ENCODE data around the gene POU1F1. TPM values are rescaled to one million over a fixed set of nuclear protein-coding genes. Genes with fewer than 3 reads are reported as not detected.
A peak's percentile ranks its signal among the peaks of the same experiment; 100 is the strongest.
"Not testable (repeated sequence)": the region's sequence is repeated elsewhere in the genome, so short reads cannot be mapped to it uniquely, and the experiment has no call there.

The POU1F1 gene, protein sequence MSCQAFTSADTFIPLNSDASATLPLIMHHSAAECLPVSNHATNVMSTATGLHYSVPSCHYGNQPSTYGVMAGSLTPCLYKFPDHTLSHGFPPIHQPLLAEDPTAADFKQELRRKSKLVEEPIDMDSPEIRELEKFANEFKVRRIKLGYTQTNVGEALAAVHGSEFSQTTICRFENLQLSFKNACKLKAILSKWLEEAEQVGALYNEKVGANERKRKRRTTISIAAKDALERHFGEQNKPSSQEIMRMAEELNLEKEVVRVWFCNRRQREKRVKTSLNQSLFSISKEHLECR
- polyA plus RNA-seq (ENCODE audit: low read depth in 6 of 6) = not detected

DNA sequence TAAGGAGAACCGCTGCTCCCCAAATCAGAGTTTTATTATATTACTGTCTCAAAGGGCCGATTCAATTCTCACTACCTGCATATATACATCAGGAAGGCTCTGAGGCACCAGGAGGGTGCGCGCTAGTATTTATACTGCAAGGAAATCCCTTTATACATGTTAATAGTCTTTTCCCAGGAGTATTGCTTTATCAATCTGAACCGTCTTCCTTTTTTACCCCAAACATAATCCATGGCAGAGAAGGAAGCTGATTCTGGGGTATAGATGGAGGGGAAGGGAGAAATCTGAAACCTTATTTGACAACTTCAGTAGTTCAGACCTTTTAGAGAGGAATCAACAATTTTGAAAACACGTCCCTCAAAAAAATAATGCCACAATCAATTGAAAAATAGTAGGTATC is at the start of gene POU1F1:
POU1F1 (minus strand) TSS at position 101 of the 400 bp plus-strand sequence. CDS start 122 bp downstream, outside the sequence.
- Mint-ChIP-seq H3K27ac (no peak within 1 kb of the TSS), H3K4me3 (no peak within 1 kb of the TSS), H3K27me3 (no peaks in the 10 kb centered on the region), H3K36me3 (no peaks in the 10 kb centered on the region), H3K9me3 (no peaks in the 10 kb centered on the region), H3K4me1 (peaks cover 9 to 14% (median 12%) of the 10 kb centered on the region in 3 donors)
- no peak for ATAC-seq (ENCODE audit: low read depth in 2 of 2)
- no peak for DNase-seq

DNA sequence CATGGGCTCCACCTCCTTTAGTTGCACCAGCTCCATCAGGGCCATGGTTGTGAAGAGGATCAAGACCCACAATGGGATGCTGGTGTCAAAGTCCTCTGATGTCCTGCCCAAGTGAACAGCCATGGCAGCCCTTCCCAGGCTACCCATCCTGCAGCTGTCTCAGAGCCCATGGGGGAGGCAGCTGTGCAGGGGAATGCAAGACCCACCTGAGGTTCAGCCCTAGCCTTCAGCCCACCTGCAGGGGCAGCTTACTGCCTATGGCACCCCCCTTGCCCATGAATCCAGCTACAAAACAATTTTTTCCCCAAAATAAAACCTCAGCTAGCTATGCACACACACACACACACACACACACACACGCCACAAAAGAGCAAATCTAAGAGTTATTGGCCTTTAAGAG is 48.2 kb upstream of the POU1F1 start:
- no peaks in the 10 kb centered on the region for H3K9me3 Mint-ChIP-seq
- ATAC-seq (ENCODE audit: low read depth in 2 of 2) (no peak), DNase-seq (no peak)
- H3K36me3 Mint-ChIP-seq = no peaks in the 10 kb centered on the region
- H3K4me1 Mint-ChIP-seq = no peaks in the 10 kb centered on the region
- peaks cover 13 to 40% (median 34%) of the 10 kb centered on the region in 3 donors for H3K27me3 Mint-ChIP-seq
- H3K4me3 Mint-ChIP-seq = no peak overlapping the region
- no peak overlapping the region for H3K27ac Mint-ChIP-seq

DNA sequence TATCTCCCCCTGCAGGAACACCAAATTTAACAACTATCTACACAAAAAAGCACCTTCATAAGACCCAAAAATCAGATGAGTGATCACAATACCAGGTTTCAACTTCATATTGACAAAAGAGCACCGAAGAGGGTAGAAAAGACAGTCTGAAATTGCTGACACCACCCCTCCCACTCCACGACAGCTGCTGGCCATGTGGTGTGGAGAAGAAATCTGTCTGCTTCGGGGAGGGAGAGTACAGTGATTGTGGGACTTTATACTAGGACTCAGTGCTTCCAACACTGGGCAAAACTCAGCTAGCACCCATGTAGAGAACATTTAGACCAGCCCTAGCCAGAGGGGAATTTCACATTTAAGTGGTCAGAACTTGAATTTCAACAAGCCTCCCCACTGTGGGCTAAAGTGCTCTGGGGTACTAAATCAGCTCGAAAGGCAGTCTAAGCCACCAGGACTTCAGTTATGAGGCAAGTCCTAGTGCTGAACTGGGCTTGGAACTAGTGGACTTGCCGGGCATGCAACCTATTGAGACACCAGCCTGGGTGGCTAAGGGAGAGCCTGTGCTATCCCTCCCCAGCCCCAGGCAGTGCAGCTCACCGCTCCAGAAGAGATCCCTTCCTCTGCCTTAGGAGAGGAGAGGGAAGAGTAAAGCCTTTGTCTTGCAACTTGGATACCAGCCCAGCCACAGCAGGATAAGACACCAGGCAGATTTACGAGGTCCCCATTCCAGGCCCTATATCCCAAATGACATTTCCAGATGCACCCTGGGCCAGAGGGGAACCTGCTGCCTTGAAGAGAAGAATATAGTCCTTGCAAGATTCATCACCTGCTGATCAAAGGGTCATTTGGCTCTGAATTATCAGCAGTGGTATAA is 44.6 kb upstream of the POU1F1 start:
- H3K36me3 Mint-ChIP-seq = no peaks in the 10 kb centered on the region

DNA sequence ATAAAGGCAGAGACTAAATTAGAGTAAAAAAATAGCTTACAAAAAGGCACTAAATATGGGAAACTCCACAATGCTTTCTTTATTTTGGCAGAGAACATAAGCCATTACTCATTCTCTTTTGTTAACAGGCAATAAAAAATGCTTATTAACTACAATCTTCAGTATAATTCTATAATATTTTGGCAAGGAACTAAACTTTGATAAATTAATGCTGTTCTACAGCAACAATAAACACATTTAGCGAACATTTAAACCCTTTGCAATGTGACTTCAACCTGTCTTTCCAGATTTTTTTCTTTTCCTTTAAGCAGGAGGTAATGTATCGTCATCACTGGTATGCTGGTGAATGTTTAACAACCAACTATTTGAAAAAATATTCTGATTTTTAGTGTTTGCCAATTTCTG is 42.2 kb upstream of the POU1F1 start:
- ATAC-seq (ENCODE audit: low read depth in 2 of 2) (no peak), DNase-seq (no peak)
- H3K36me3 Mint-ChIP-seq = no peaks in the 10 kb centered on the region
- H3K27me3 Mint-ChIP-seq = peaks cover 20 to 29% (median 25%) of the 10 kb centered on the region in 3 donors
- no peaks in the 10 kb centered on the region for H3K4me1 Mint-ChIP-seq
- H3K9me3 Mint-ChIP-seq = no peaks in the 10 kb centered on the region
- H3K27ac Mint-ChIP-seq = no peak overlapping the region
- no peak overlapping the region for H3K4me3 Mint-ChIP-seq

More for the DNA sequence above, 44.6 kb upstream of the POU1F1 start:
- H3K27ac Mint-ChIP-seq = no peak overlapping the region
- ATAC-seq (ENCODE audit: low read depth in 2 of 2) = no peak
- no peak overlapping the region for H3K4me3 Mint-ChIP-seq
- no peaks in the 10 kb centered on the region for H3K4me1 Mint-ChIP-seq
- no peak for DNase-seq
- H3K9me3 Mint-ChIP-seq = no peaks in the 10 kb centered on the region
- peaks cover 20 to 40% (median 37%) of the 10 kb centered on the region in 3 donors for H3K27me3 Mint-ChIP-seq

DNA sequence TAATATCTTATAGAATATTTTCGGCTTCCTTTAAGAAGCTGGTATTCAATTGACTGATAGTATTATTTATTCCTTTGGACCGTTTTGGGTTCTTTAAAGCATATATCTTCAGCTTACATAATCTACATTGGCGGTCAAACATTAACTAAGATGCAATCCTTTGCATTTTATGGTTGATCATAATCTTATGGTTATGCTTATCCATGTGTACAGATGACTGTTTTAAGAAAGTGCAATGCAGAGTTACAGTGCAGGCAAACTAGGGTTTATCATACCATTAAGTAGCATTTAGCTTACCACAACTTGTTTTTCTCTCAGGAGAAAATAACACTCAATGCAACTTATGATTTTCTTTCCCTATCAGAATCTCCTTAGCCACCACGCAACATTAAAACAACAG is 41.4 kb upstream of the POU1F1 start:
- no peak overlapping the region for H3K4me3 Mint-ChIP-seq
- no peaks in the 10 kb centered on the region for H3K9me3 Mint-ChIP-seq
- H3K4me1 Mint-ChIP-seq = no peaks in the 10 kb centered on the region
- H3K27ac Mint-ChIP-seq = no peak overlapping the region
- no peak for DNase-seq
- no peak for ATAC-seq (ENCODE audit: low read depth in 2 of 2)
- no peaks in the 10 kb centered on the region for H3K36me3 Mint-ChIP-seq
- peaks cover 20 to 21% (median 21%) of the 10 kb centered on the region in 3 donors for H3K27me3 Mint-ChIP-seq

DNA sequence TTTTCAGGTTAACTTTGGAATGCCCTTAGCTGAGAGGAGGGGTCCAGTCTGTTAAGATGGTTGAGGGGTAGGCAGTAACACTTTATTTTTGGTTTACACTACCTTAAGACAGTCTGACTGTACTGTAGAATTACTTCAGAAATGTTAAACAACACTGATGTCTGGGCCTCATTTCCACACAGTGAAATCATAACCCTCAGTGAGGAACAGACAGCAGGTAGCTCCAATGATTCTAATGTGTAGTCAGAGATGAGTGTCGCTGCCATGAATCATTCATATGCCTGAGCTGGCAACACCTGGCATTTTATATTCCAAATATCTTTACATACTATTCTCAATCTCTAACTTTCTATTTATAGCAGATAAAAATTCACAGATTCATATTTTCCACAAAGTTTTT is 37.3 kb upstream of the POU1F1 start:
- Mint-ChIP-seq H3K9me3 (no peaks in the 10 kb centered on the region), H3K36me3 (no peaks in the 10 kb centered on the region), H3K4me3 (no peak overlapping the region), H3K4me1 (no peaks in the 10 kb centered on the region), H3K27ac (no peak overlapping the region), H3K27me3 (peaks cover 0 to 4% (median 0%) of the 10 kb centered on the region in 3 donors)
- ATAC-seq (ENCODE audit: low read depth in 2 of 2) = no peak
- DNase-seq = no peak

DNA sequence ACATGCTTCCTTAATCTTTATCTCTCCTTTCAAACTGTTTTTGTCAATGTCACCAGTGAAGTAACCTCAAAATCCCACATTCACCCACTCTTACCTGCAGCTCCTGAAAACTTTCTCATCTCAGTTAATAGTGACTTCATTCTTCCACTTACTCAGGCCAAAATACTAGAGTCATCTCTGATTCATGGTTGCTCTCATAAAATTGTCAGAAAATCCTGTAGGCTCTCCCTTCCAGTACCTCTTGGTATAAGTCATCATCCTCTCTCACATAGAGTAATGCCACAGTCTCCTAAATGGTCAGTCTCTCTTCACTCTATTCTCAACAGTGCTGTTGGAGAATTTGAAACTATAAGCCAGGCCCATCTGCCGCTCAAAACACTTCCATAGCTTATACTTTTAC is 34.9 kb upstream of the POU1F1 start:
- H3K9me3 Mint-ChIP-seq = no peaks in the 10 kb centered on the region
- ATAC-seq (ENCODE audit: low read depth in 2 of 2) (no peak), DNase-seq (no peak)
- H3K4me1 Mint-ChIP-seq = no peaks in the 10 kb centered on the region
- H3K27me3 Mint-ChIP-seq = peaks cover 0 to 4% (median 0%) of the 10 kb centered on the region in 3 donors
- peak overlapping the region in 1 of 6 donors; percentile 11 for H3K27ac Mint-ChIP-seq
- H3K4me3 Mint-ChIP-seq = no peak overlapping the region
- H3K36me3 Mint-ChIP-seq = no peaks in the 10 kb centered on the region

DNA sequence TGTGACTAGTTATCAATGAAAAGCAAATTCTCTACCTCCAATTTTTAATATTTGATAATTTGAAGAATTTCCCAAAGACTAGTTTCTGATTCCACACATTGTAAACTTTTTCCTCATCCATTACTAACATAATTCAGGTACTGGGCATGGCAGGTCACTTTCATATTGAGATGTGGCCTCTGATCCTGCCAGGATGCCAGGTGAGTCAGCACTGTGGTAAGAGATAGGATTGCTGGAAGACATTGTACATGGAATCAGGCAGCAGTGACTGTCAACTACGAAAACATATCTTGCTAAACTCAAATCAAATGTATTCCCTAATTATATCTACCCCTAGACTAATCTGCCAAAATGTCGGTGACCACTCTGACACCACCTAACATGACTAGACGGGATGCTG is 33.2 kb upstream of the POU1F1 start:
- Mint-ChIP-seq H3K4me3 (no peak overlapping the region), H3K36me3 (no peaks in the 10 kb centered on the region), H3K4me1 (no peaks in the 10 kb centered on the region), H3K9me3 (no peaks in the 10 kb centered on the region), H3K27ac (no peak overlapping the region), H3K27me3 (peaks cover 0 to 5% (median 4%) of the 10 kb centered on the region in 3 donors)
- DNase-seq (no peak), ATAC-seq (ENCODE audit: low read depth in 2 of 2) (no peak)

DNA sequence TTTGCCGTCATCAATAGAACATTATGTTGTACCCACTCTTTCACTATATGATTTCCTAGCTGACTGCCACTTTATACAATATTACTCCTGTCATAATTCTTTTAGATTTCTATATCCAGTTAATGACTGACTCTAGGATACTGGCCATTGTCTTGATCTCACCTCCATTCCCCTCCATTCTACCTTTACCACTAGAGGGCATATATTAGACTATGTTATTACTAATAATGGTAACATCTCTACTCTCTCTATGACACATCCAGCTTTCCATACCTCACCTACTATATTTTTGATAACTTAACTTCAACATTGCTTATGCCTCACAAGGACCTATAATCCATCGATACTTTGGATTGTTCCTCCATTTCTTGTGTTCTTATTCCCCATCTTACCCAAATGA is 31.4 kb upstream of the POU1F1 start:
- H3K4me3 Mint-ChIP-seq = no peak overlapping the region
- no peak overlapping the region for H3K27ac Mint-ChIP-seq
- no peaks in the 10 kb centered on the region for H3K36me3 Mint-ChIP-seq
- peaks cover 0 to 5% (median 4%) of the 10 kb centered on the region in 3 donors for H3K27me3 Mint-ChIP-seq
- H3K4me1 Mint-ChIP-seq = no peaks in the 10 kb centered on the region
- H3K9me3 Mint-ChIP-seq = no peaks in the 10 kb centered on the region
- ATAC-seq (ENCODE audit: low read depth in 2 of 2) = no peak
- no peak for DNase-seq

DNA sequence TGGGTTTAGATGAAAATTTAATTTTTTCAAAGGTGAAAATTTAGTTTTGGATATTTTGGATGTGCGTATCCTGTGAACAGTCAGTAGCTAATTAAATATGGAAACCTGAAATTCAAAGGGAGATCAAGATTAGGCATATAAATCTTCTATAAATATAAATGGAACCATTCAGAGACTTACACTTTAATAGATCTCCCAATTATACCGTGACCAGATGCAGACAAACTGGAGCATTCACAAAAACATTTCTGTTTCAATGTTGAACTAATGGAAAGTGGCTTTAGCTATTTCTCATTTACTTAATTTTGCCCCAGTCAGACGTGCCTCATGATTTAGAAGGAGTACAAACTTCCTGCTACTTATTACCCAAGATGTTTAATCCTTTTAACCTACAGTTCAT is 29.1 kb upstream of the POU1F1 start:
- DNase-seq (no peak), ATAC-seq (ENCODE audit: low read depth in 2 of 2) (no peak)
- Mint-ChIP-seq H3K9me3 (no peaks in the 10 kb centered on the region), H3K4me3 (no peak overlapping the region), H3K4me1 (no peaks in the 10 kb centered on the region), H3K27ac (no peak overlapping the region), H3K27me3 (peaks cover 0 to 5% (median 0%) of the 10 kb centered on the region in 3 donors), H3K36me3 (no peaks in the 10 kb centered on the region)

DNA sequence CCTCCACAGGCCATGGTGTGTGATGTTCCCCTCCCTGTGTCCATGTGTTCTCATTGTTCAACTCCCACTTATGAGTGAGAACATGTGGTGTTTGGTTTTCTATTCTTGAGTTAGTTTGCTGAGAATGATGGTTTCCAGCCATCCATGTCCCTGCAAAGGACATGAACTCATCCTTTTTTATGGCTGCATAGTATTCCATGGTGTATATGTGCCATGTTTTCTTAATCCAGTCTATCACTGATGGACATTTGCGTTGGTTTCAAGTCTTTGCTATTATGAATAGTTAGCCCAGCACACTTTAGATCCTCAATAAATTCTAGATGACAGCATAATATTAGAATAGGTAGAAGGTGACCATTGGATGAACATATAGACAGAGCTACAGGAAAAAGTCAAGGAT is 28.6 kb upstream of the POU1F1 start:
- H3K4me1 Mint-ChIP-seq; H3K27me3 Mint-ChIP-seq; ATAC-seq (ENCODE audit: low read depth in 2 of 2); H3K9me3 Mint-ChIP-seq; H3K27ac Mint-ChIP-seq; H3K36me3 Mint-ChIP-seq; DNase-seq; H3K4me3 Mint-ChIP-seq: not testable (repeated sequence)

DNA sequence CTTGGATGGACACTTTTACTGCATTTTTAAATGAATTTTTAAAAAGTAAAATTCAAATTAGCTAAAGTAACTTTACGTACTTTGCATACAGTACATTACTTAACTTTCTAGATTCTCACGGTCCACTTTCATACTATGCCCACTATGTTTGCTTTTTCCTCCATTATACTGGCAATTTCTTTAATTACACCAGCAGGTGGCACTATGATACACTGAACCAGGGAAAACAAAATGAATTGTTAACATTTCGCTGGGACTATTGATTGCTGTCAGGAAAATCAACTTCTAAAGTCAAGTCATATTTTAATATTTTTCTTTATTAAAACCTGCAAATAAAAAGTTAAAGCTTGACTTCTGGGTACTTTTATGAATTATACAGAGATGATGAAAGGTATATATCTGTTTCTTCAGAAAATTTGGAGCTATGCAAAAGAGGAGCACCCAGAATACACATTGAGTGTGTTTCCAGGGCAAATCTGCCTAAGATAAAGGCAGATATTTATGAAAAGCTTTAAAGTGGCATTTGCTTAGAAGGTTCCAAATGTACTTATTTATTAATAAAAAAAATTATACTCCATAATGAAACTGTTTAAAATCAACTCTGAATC is 21.8 kb upstream of the POU1F1 start:
- H3K36me3 Mint-ChIP-seq = no peaks in the 10 kb centered on the region
- H3K9me3 Mint-ChIP-seq = peaks cover 0 to 2% (median 0%) of the 10 kb centered on the region in 7 donors
- no peaks in the 10 kb centered on the region for H3K4me1 Mint-ChIP-seq
- DNase-seq = peak; percentile 18
- peak; percentile 48 to 63 for ATAC-seq (ENCODE audit: low read depth in 2 of 2)
- no peak overlapping the region for H3K4me3 Mint-ChIP-seq
- H3K27me3 Mint-ChIP-seq = no peaks in the 10 kb centered on the region
- no peak overlapping the region for H3K27ac Mint-ChIP-seq

DNA sequence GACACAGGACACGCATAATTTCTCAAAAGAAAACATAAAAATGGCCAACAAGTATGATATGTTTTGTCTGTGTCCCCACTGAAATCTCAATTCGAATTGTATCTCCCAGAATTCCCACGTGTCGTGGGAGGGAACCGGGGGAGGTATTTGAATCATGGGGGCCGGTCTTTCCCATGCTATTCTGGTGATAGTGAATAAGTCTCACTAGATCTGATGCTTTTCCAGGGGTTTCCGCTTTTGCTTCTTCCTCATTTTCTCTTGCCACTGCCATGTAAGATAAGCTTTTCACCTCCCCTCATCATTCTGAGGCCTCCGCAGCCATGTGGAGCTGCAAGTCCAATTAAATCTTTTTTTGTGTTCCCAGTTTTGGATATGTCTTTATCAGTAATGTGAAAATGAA is 12.1 kb upstream of the POU1F1 start:
- Mint-ChIP-seq H3K9me3 (no peaks in the 10 kb centered on the region), H3K27ac (no peak overlapping the region), H3K27me3 (peaks cover 3 to 16% (median 6%) of the 10 kb centered on the region in 3 donors), H3K36me3 (peaks cover 0 to 7% of the 10 kb centered on the region in 2 donors), H3K4me3 (no peak overlapping the region), H3K4me1 (no peaks in the 10 kb centered on the region)
- DNase-seq = no peak
- ATAC-seq (ENCODE audit: low read depth in 2 of 2) = no peak
